ENCODE results near the gene CALD1. TPM values are rescaled to one million over a fixed set of nuclear protein-coding genes. Genes with fewer than 3 reads are reported as not detected.

CALD1 gene
- total and polyA plus RNA-seq, 4 donors: 48.0 to 226 (median 95.2) TPM

DNA sequence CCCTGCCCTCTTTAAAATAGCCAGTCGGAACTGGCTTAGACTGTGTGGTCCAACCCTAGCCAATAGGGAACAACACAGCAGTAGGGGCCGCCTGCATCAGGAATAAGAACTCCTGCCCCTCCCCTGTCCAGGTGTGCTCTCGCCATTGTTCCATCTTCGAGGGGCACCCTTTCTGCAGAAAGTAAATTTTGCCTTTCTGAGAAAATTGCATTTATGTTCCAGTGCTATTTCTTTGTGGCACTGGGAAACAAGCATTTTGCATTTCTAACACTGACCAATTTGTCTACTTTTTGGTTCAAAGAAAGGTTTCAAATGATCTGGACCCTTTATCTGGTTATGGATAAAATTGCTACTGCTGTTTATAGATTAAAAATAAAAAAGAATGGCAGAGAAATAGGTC is 116.6 kb downstream of the CALD1 start:
- Histone ChIP-seq H3K27me3 (ENCODE audit: control insufficient read depth in 4 of 4, insufficient read depth in 4 of 4, low read length in 3 of 4) (no peaks in the 10 kb centered on the region), H3K4me3 (ENCODE audit: low read depth in 1 of 3, low read length in 3 of 3) (no peak overlapping the region), H3K9me3 (ENCODE audit: control insufficient read depth in 4 of 4, low read length in 3 of 4) (peaks cover 0 to 9% (median 2%) of the 10 kb centered on the region in 4 donors), H3K27ac (ENCODE audit: low read depth in 1 of 2, low read length in 2 of 2) (no peak overlapping the region), H3K4me1 (ENCODE audit: control insufficient read depth in 4 of 4, insufficient read depth in 4 of 4, low read length in 3 of 4) (peaks cover 7 to 42% (median 20%) of the 10 kb centered on the region in 4 donors), H3K9ac (ENCODE audit: low read depth in 1 of 2, low read length in 2 of 2) (no peak overlapping the region), H3K36me3 (ENCODE audit: control insufficient read depth in 4 of 4, insufficient read depth in 3 of 4, low read depth in 1 of 4, low read length in 3 of 4) (peaks cover 0 to 3% (median 0%) of the 10 kb centered on the region in 4 donors)
- TF ChIP-seq, protein P1, sequence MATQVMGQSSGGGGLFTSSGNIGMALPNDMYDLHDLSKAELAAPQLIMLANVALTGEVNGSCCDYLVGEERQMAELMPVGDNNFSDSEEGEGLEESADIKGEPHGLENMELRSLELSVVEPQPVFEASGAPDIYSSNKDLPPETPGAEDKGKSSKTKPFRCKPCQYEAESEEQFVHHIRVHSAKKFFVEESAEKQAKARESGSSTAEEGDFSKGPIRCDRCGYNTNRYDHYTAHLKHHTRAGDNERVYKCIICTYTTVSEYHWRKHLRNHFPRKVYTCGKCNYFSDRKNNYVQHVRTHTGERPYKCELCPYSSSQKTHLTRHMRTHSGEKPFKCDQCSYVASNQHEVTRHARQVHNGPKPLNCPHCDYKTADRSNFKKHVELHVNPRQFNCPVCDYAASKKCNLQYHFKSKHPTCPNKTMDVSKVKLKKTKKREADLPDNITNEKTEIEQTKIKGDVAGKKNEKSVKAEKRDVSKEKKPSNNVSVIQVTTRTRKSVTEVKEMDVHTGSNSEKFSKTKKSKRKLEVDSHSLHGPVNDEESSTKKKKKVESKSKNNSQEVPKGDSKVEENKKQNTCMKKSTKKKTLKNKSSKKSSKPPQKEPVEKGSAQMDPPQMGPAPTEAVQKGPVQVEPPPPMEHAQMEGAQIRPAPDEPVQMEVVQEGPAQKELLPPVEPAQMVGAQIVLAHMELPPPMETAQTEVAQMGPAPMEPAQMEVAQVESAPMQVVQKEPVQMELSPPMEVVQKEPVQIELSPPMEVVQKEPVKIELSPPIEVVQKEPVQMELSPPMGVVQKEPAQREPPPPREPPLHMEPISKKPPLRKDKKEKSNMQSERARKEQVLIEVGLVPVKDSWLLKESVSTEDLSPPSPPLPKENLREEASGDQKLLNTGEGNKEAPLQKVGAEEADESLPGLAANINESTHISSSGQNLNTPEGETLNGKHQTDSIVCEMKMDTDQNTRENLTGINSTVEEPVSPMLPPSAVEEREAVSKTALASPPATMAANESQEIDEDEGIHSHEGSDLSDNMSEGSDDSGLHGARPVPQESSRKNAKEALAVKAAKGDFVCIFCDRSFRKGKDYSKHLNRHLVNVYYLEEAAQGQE (IDR thresholded peaks at IDR 0.05): no peak
- TF ChIP-seq, protein P2, sequence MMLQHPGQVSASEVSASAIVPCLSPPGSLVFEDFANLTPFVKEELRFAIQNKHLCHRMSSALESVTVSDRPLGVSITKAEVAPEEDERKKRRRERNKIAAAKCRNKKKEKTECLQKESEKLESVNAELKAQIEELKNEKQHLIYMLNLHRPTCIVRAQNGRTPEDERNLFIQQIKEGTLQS (IDR thresholded peaks at IDR 0.05): no peak
- no peak for TF ChIP-seq RXRA (IDR thresholded peaks at IDR 0.05)
- no peak for TF ChIP-seq YY1 (IDR thresholded peaks at IDR 0.05)
- TF ChIP-seq, protein P3, sequence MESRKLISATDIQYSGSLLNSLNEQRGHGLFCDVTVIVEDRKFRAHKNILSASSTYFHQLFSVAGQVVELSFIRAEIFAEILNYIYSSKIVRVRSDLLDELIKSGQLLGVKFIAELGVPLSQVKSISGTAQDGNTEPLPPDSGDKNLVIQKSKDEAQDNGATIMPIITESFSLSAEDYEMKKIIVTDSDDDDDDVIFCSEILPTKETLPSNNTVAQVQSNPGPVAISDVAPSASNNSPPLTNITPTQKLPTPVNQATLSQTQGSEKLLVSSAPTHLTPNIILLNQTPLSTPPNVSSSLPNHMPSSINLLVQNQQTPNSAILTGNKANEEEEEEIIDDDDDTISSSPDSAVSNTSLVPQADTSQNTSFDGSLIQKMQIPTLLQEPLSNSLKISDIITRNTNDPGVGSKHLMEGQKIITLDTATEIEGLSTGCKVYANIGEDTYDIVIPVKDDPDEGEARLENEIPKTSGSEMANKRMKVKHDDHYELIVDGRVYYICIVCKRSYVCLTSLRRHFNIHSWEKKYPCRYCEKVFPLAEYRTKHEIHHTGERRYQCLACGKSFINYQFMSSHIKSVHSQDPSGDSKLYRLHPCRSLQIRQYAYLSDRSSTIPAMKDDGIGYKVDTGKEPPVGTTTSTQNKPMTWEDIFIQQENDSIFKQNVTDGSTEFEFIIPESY (IDR thresholded peaks at IDR 0.05): no peak
- no peak for TF ChIP-seq HNF4A (conservative IDR thresholded peaks at IDR 0.05)
- TF ChIP-seq, protein P4, sequence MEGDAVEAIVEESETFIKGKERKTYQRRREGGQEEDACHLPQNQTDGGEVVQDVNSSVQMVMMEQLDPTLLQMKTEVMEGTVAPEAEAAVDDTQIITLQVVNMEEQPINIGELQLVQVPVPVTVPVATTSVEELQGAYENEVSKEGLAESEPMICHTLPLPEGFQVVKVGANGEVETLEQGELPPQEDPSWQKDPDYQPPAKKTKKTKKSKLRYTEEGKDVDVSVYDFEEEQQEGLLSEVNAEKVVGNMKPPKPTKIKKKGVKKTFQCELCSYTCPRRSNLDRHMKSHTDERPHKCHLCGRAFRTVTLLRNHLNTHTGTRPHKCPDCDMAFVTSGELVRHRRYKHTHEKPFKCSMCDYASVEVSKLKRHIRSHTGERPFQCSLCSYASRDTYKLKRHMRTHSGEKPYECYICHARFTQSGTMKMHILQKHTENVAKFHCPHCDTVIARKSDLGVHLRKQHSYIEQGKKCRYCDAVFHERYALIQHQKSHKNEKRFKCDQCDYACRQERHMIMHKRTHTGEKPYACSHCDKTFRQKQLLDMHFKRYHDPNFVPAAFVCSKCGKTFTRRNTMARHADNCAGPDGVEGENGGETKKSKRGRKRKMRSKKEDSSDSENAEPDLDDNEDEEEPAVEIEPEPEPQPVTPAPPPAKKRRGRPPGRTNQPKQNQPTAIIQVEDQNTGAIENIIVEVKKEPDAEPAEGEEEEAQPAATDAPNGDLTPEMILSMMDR (IDR thresholded peaks at IDR 0.05; ENCODE audit: low read depth, low read length, missing input control): no peak
- TF ChIP-seq HNF4G (IDR thresholded peaks at IDR 0.05): no peak
- TF ChIP-seq EGR1 (IDR thresholded peaks at IDR 0.05; ENCODE audit: low read depth in 2 of 2): no peak
- TF ChIP-seq SP1 (IDR thresholded peaks at IDR 0.05): no peak
- no peak for TF ChIP-seq GABPA (IDR thresholded peaks at IDR 0.05 in 1 of 2, conservative IDR thresholded peaks at IDR 0.05 in 1 of 2)
- no peak for TF ChIP-seq FOXA2 (IDR thresholded peaks at IDR 0.05)
- WGBS: 92% methylated on average over 4 of the region's 4 CpGs
- DNase-seq (ENCODE audit: low spot score): no peak

DNA sequence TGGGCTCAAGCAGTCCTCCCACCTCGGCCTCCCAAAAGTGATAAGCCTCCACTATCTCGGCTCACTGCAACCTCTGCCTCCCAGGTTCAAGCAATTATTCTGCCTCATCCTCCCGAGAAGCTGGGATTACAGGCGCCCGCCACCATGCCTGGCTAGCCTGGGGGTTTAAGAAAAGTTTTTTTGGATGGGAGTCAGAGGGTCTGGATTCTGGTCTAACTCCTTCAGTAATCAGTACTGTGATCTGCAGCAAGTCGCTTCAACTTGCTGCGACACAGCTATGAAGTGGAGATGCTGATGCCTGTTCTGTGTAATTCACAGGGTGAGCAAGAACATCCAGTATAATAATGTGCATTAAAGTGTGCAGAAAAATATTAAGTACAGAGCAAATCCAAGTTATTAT is 118.5 kb downstream of the CALD1 start:
- TF ChIP-seq FOXA1 (IDR thresholded peaks at IDR 0.05) (no peak), FOXA2 (IDR thresholded peaks at IDR 0.05) (no peak), TAF1 (conservative IDR thresholded peaks at IDR 0.05) (no peak), EGR1 (IDR thresholded peaks at IDR 0.05; ENCODE audit: low read depth in 2 of 2) (no peak), NR2F2 (IDR thresholded peaks at IDR 0.05) (no peak), HNF4A (conservative IDR thresholded peaks at IDR 0.05) (no peak), JUND (IDR thresholded peaks at IDR 0.05) (no peak), RAD21 (IDR thresholded peaks at IDR 0.05) (no peak), RXRA (IDR thresholded peaks at IDR 0.05) (no peak)
- TF ChIP-seq, protein P3 (IDR thresholded peaks at IDR 0.05): no peak
- WGBS: 98% methylated on average over 7 of the region's 7 CpGs
- Histone ChIP-seq H3K4me3 (ENCODE audit: low read depth in 1 of 3, low read length in 3 of 3) (no peak overlapping the region), H3K9me3 (ENCODE audit: control insufficient read depth in 4 of 4, low read length in 3 of 4) (peaks cover 0 to 9% (median 2%) of the 10 kb centered on the region in 4 donors), H3K9ac (ENCODE audit: low read depth in 1 of 2, low read length in 2 of 2) (no peak overlapping the region), H3K27me3 (ENCODE audit: control insufficient read depth in 4 of 4, insufficient read depth in 4 of 4, low read length in 3 of 4) (no peaks in the 10 kb centered on the region), H3K27ac (ENCODE audit: low read depth in 1 of 2, low read length in 2 of 2) (no peak overlapping the region), H3K4me1 (ENCODE audit: control insufficient read depth in 4 of 4, insufficient read depth in 4 of 4, low read length in 3 of 4) (peaks cover 14 to 51% (median 26%) of the 10 kb centered on the region in 4 donors), H3K36me3 (ENCODE audit: control insufficient read depth in 4 of 4, insufficient read depth in 3 of 4, low read depth in 1 of 4, low read length in 3 of 4) (peaks cover 0 to 3% (median 0%) of the 10 kb centered on the region in 4 donors)
- no peak for DNase-seq (ENCODE audit: low spot score)
